Activated naive CD4-positive, alpha-beta T cell (primary cell): Measurements from ENCODE around the gene ONECUT1.

Source experiments
- DNase-seq, 4 experiments: peaks; one replicate each; lab custom pipeline; 2025; lab: John Stamatoyannopoulos, UW

The ONECUT1 gene

GRCh38 chr15:52782514-52782913 lies 7.6 kb downstream of the ONECUT1 start:
- DNase-seq, result no peak

GRCh38 chr15:52780172-52780980 lies 9.8 kb downstream of the ONECUT1 start:
- peak in 3 of 4 experiments; percentile 31 to 42 (median 34) for DNase-seq

GRCh38 chr15:52778457-52778856 lies 11.7 kb downstream of the ONECUT1 start:
- DNase-seq, result no peak

- no peak for DNase-seq
These were observed 17.4 kb downstream of the ONECUT1 start for GRCh38 chr15:52772766-52773165.

GRCh38 chr15:52765785-52766184 lies 24.4 kb downstream of the ONECUT1 start:
- DNase-seq, result no peak

- DNase-seq, result no peak
These were observed 25.4 kb downstream of the ONECUT1 start for GRCh38 chr15:52764731-52765130.

- DNase-seq, result no peak
These were observed 27.5 kb downstream of the ONECUT1 start for GRCh38 chr15:52762621-52763020.

GRCh38 chr15:52760562-52760961 lies 29.6 kb downstream of the ONECUT1 start:
- no peak for DNase-seq

GRCh38 chr15:52759969-52760368 lies 30.2 kb downstream of the ONECUT1 start:
- no peak for DNase-seq

- no peak for DNase-seq
These were observed 32.6 kb downstream of the ONECUT1 start for GRCh38 chr15:52757496-52757895.

GRCh38 chr15:52751522-52751921 lies 38.6 kb downstream of the ONECUT1 start:
- DNase-seq, result no peak

- no peak for DNase-seq
These were observed 40.9 kb downstream of the ONECUT1 start for GRCh38 chr15:52749258-52749657.

- no peak for DNase-seq
These were observed 43.9 kb downstream of the ONECUT1 start for GRCh38 chr15:52746162-52746757.

GRCh38 chr15:52745326-52746161 lies 44.6 kb downstream of the ONECUT1 start:
- DNase-seq, result no peak

GRCh38 chr15:52738311-52738710 lies 51.8 kb downstream of the ONECUT1 start:
- DNase-seq, result no peak

- DNase-seq, result no peak
These were observed 52.4 kb downstream of the ONECUT1 start for GRCh38 chr15:52737720-52738119.

- peak in 3 of 4 experiments; percentile 9 to 38 (median 33) for DNase-seq
These were observed 54.7 kb downstream of the ONECUT1 start for GRCh38 chr15:52735231-52736089.

GRCh38 chr15:52734329-52734728 lies 55.8 kb downstream of the ONECUT1 start:
- DNase-seq, result no peak

- DNase-seq, result no peak
These were observed 56.4 kb downstream of the ONECUT1 start for GRCh38 chr15:52733696-52734255.

- DNase-seq, result no peak
These were observed 57.0 kb downstream of the ONECUT1 start for GRCh38 chr15:52733088-52733487.

GRCh38 chr15:52732551-52732950 lies 57.6 kb downstream of the ONECUT1 start:
- no peak for DNase-seq
